Upper lobe of right lung (tissue), 1 donor: ENCODE data around the gene SLC25A13. TPM values are rescaled to one million over a fixed set of nuclear protein-coding genes. Genes with fewer than 3 reads are reported as not detected.

Experiments
- ATAC-seq: fragments of 200-7000 bp; cut with Tn5 transposase; one replicate; pipeline ENCODE4 v1.9.1; 2020; ENCODE audit warnings: mild to moderate bottlenecking, moderate library complexity
- DNase-seq: peaks from one replicate; pipeline ENCODE4 v3.0.0-alpha.2; 2020
- H3K27ac ChIP-seq: fragments of 200-600 bp; one replicate; pipeline ENCODE4 v1.8.0; 2022
- H3K27me3 ChIP-seq: fragments of 200-600 bp; one replicate; pipeline ENCODE4 v1.8.0; 2022; ENCODE audit warnings: mild to moderate bottlenecking
- H3K36me3 ChIP-seq: fragments of 200-600 bp; one replicate; pipeline ENCODE4 v1.8.0; 2022
- H3K4me1 ChIP-seq: fragments of 200-600 bp; one replicate; pipeline ENCODE4 v1.8.0; 2022
- H3K4me3 ChIP-seq: fragments of 200-600 bp; one replicate; pipeline ENCODE4 v1.8.0; 2022; ENCODE audit warnings: mild to moderate bottlenecking
- H3K9me3 ChIP-seq: fragments of 200-600 bp; one replicate; pipeline ENCODE4 v1.8.0; 2022
- CTCF ChIP-seq: fragments of 200-600 bp; IDR thresholded peaks from one replicate; pipeline ENCODE4 v1.8.0; 2022; ENCODE audit warnings: antibody characterized with exemption
- intact Hi-C: fragments of 100-400 bp; cut with DNase I; formaldehyde crosslinking; loops from one replicate; pipeline ENCODE4 v1.11.0; 2022
- total RNA-seq: library from RNA; stranded (reverse); fragmentation: NEBNext Ultra II Directional; extraction: Animal tissue kit (Norgen Biotek cat#: 25700); gene quantifications from one replicate; pipeline ENCODE4 v1.2.1, GENCODE V29; 2021
- donor health status: DM: no; HTN: yes; CAD: no; lungs with severe emphysema.

SLC25A13 gene
- total RNA-seq, 1 donor from 2014 or later: 34.5 TPM

GRCh38 chr7:96244992-96245292 lies 77.0 kb downstream of the SLC25A13 start:
- intact Hi-C loops: no loop called here
- TF ChIP-seq CTCF: no peak
- no peak for DNase-seq
- peaks cover 9% of the 10 kb centered on the region for H3K4me1 ChIP-seq
- H3K36me3 ChIP-seq: no peaks in the 10 kb centered on the region
- no peaks in the 10 kb centered on the region for H3K9me3 ChIP-seq
- no peaks in the 10 kb centered on the region for H3K27me3 ChIP-seq
- H3K27ac ChIP-seq: no peak overlapping the region
- H3K4me3 ChIP-seq: no peak overlapping the region
- ATAC-seq: no peak

GRCh38 chr7:96244244-96244991 lies 77.5 kb downstream of the SLC25A13 start:
- no peak overlapping the region for H3K27ac ChIP-seq
- intact Hi-C loops: no loop called here
- H3K27me3 ChIP-seq: no peaks in the 10 kb centered on the region
- H3K4me3 ChIP-seq: no peak overlapping the region
- no peaks in the 10 kb centered on the region for H3K36me3 ChIP-seq
- ATAC-seq (no peak), DNase-seq (no peak)
- TF ChIP-seq CTCF: no peak
- H3K9me3 ChIP-seq: no peaks in the 10 kb centered on the region
- peaks cover 9% of the 10 kb centered on the region for H3K4me1 ChIP-seq

- Histone ChIP-seq H3K9me3 (no peaks in the 10 kb centered on the region), H3K36me3 (no peaks in the 10 kb centered on the region), H3K4me1 (peaks cover 10% of the 10 kb centered on the region), H3K27ac (no peak overlapping the region), H3K27me3 (no peaks in the 10 kb centered on the region), H3K4me3 (no peak overlapping the region)
- DNase-seq (no peak), ATAC-seq (no peak)
- TF ChIP-seq CTCF: no peak
- intact Hi-C loops: no loop called here
These were observed 78.7 kb downstream of the SLC25A13 start for GRCh38 chr7:96243241-96243640.

- H3K4me1 ChIP-seq: peaks cover 21% of the 10 kb centered on the region
- H3K36me3 ChIP-seq: no peaks in the 10 kb centered on the region
- intact Hi-C loops: no loop called here
- ATAC-seq (no peak), DNase-seq (no peak)
- H3K9me3 ChIP-seq: no peaks in the 10 kb centered on the region
- H3K4me3 ChIP-seq: no peak overlapping the region
- no peaks in the 10 kb centered on the region for H3K27me3 ChIP-seq
- H3K27ac ChIP-seq: no peak overlapping the region
- TF ChIP-seq CTCF: no peak
These were observed 80.0 kb downstream of the SLC25A13 start for GRCh38 chr7:96241855-96242254.

GRCh38 chr7:96238976-96239766 lies 82.7 kb downstream of the SLC25A13 start:
- Histone ChIP-seq H3K36me3 (no peaks in the 10 kb centered on the region), H3K4me3 (no peak overlapping the region), H3K4me1 (peaks cover 40% of the 10 kb centered on the region), H3K27me3 (no peaks in the 10 kb centered on the region), H3K27ac (no peak overlapping the region), H3K9me3 (no peaks in the 10 kb centered on the region)
- intact Hi-C loops: no loop called here
- ATAC-seq (no peak), DNase-seq (no peak)
- no peak for TF ChIP-seq CTCF
